ENCODE measurements around the gene CACNA2D3.

Gene CACNA2D3

GRCh38 chr3:54713031-54713430 lies 590.7 kb downstream of the CACNA2D3 start:
- H3K9me3 ChIP-seq (ENCODE audit: control insufficient read depth, low read length), result no peaks in the 10 kb centered on the region
- H3K79me2 ChIP-seq, result no peaks in the 10 kb centered on the region
- H3K27me3 ChIP-seq (ENCODE audit: control insufficient read depth, insufficient read depth, low read length), result no peaks in the 10 kb centered on the region
- H3K4me2 ChIP-seq (ENCODE audit: low read length), result no peak overlapping the region
- no peak overlapping the region for H3K4me3 ChIP-seq (ENCODE audit: low read depth, low read length)
- H3K4me1 ChIP-seq, result no peaks in the 10 kb centered on the region
- H3K9ac ChIP-seq, result no peak overlapping the region
- H3K36me3 ChIP-seq (ENCODE audit: control insufficient read depth, insufficient read depth, low read length), result no peaks in the 10 kb centered on the region
- no peak overlapping the region for H2AFZ ChIP-seq
- TF ChIP-seq CTCF (IDR thresholded peaks at IDR 0.05), result no peak
- no peak overlapping the region for H3K27ac ChIP-seq

GRCh38 chr3:54713455-54713854 lies 591.1 kb downstream of the CACNA2D3 start:
- H3K4me2 ChIP-seq (ENCODE audit: low read length), result no peak overlapping the region
- H3K27ac ChIP-seq, result no peak overlapping the region
- H2AFZ ChIP-seq, result no peak overlapping the region
- TF ChIP-seq CTCF (IDR thresholded peaks at IDR 0.05), result no peak
- no peaks in the 10 kb centered on the region for H3K4me1 ChIP-seq
- no peaks in the 10 kb centered on the region for H3K9me3 ChIP-seq (ENCODE audit: control insufficient read depth, low read length)
- no peak overlapping the region for H3K4me3 ChIP-seq (ENCODE audit: low read depth, low read length)
- H3K27me3 ChIP-seq (ENCODE audit: control insufficient read depth, insufficient read depth, low read length), result no peaks in the 10 kb centered on the region
- no peak overlapping the region for H3K9ac ChIP-seq
- no peaks in the 10 kb centered on the region for H3K36me3 ChIP-seq (ENCODE audit: control insufficient read depth, insufficient read depth, low read length)
- no peaks in the 10 kb centered on the region for H3K79me2 ChIP-seq

DNA sequence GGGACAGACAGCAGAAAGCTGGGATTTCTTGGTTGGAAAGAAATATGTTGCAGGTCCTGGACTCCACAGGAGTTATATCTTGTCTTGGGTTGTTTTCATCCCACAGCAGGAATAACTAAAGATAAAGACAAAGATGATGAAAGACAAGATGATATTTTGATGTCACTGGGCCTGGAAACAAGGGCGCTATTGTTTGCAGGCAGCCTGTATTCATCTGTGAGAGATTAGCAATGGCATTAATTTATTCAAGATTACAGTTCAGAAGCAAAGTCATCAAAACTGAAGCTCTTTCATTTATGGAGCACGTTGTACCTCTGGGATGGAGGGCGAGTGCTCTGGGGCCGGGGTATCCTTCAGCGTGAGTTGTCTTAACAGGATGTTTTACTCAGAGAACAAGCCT lies 591.7 kb downstream of the CACNA2D3 start:
- Histone ChIP-seq H3K4me1 (no peaks in the 10 kb centered on the region), H3K4me3 (ENCODE audit: low read depth, low read length) (no peak overlapping the region), H3K27me3 (ENCODE audit: control insufficient read depth, insufficient read depth, low read length) (no peaks in the 10 kb centered on the region), H3K9me3 (ENCODE audit: control insufficient read depth, low read length) (no peaks in the 10 kb centered on the region), H3K4me2 (ENCODE audit: low read length) (no peak overlapping the region), H3K36me3 (ENCODE audit: control insufficient read depth, insufficient read depth, low read length) (no peaks in the 10 kb centered on the region), H3K79me2 (no peaks in the 10 kb centered on the region), H3K9ac (no peak overlapping the region), H2AFZ (no peak overlapping the region), H3K27ac (no peak overlapping the region)
- TF ChIP-seq CTCF (IDR thresholded peaks at IDR 0.05), result no peak

DNA sequence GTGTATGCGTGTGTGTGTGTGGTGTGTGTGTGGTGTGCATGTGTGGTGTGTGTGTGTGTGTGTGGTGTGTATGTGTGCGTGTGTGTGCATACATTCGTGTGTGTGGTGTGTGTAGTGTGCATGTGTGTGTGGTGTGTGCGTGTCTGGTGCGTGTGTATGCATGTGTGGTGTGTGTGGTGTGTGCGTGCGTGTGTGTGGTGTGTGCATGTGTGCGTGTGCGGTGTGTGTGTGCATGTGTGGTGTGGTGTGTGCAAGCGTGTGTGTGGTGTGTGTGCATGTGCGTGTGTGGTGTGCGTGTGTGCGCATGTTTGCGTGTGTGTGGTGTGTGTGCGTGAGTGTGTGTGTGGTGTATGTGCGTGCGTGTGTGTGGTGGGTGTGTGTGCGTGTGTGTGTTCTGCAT lies 595.2 kb downstream of the CACNA2D3 start:
- Histone ChIP-seq H3K4me1 (no peaks in the 10 kb centered on the region), H3K27ac (no peak overlapping the region), H3K9ac (no peak overlapping the region), H3K36me3 (ENCODE audit: control insufficient read depth, insufficient read depth, low read length) (no peaks in the 10 kb centered on the region), H3K4me3 (ENCODE audit: low read depth, low read length) (no peak overlapping the region), H3K27me3 (ENCODE audit: control insufficient read depth, insufficient read depth, low read length) (no peaks in the 10 kb centered on the region), H3K4me2 (ENCODE audit: low read length) (no peak overlapping the region), H3K79me2 (no peaks in the 10 kb centered on the region), H2AFZ (no peak overlapping the region), H3K9me3 (ENCODE audit: control insufficient read depth, low read length) (no peaks in the 10 kb centered on the region)
- no peak for TF ChIP-seq CTCF (IDR thresholded peaks at IDR 0.05)

- no peak for TF ChIP-seq CTCF (IDR thresholded peaks at IDR 0.05)
- H3K27me3 ChIP-seq (ENCODE audit: control insufficient read depth, insufficient read depth, low read length), result no peaks in the 10 kb centered on the region
- H3K79me2 ChIP-seq, result no peaks in the 10 kb centered on the region
- H2AFZ ChIP-seq, result no peak overlapping the region
- H3K4me3 ChIP-seq (ENCODE audit: low read depth, low read length), result no peak overlapping the region
- no peak overlapping the region for H3K27ac ChIP-seq
- H3K4me1 ChIP-seq, result no peaks in the 10 kb centered on the region
- no peak overlapping the region for H3K9ac ChIP-seq
- H3K4me2 ChIP-seq (ENCODE audit: low read length), result no peak overlapping the region
- H3K36me3 ChIP-seq (ENCODE audit: control insufficient read depth, insufficient read depth, low read length), result no peaks in the 10 kb centered on the region
- no peaks in the 10 kb centered on the region for H3K9me3 ChIP-seq (ENCODE audit: control insufficient read depth, low read length)
Observed at GRCh38 chr3:54719914-54720313, 597.6 kb downstream of the CACNA2D3 start.

All from parathyroid adenoma (tissue), 2 donors.